ENCODE measurements around the gene ERICH4.

DNA sequence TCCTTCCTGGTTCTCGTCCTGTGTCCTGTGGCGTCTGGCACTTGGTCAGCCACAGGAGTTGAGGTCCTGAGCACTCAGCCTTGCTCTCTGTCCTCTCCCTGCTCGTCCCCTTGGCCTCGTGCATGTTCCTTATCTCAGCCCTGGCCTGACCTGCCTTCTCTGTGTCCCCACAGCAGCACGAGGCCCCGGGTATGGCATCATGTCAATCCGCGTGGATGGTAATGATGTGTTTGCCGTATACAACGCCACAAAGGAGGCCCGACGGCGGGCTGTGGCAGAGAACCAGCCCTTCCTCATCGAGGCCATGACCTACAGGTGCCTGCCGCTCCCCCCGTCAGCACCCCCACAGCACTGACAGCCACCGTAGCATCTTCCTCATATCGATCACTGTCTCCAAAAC lies 20.5 kb upstream of the ERICH4 start:
- TF ChIP-seq, protein P1, sequence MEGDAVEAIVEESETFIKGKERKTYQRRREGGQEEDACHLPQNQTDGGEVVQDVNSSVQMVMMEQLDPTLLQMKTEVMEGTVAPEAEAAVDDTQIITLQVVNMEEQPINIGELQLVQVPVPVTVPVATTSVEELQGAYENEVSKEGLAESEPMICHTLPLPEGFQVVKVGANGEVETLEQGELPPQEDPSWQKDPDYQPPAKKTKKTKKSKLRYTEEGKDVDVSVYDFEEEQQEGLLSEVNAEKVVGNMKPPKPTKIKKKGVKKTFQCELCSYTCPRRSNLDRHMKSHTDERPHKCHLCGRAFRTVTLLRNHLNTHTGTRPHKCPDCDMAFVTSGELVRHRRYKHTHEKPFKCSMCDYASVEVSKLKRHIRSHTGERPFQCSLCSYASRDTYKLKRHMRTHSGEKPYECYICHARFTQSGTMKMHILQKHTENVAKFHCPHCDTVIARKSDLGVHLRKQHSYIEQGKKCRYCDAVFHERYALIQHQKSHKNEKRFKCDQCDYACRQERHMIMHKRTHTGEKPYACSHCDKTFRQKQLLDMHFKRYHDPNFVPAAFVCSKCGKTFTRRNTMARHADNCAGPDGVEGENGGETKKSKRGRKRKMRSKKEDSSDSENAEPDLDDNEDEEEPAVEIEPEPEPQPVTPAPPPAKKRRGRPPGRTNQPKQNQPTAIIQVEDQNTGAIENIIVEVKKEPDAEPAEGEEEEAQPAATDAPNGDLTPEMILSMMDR (IDR thresholded peaks at IDR 0.05; ENCODE audit: extremely low read depth in 1 of 2, insufficient read depth in 1 of 2, low read depth in 1 of 2, low read length in 2 of 2), result no peak
- no peak for TF ChIP-seq POLR2A (IDR thresholded peaks at IDR 0.05; ENCODE audit: low read depth, low read length)
- no peak for TF ChIP-seq EZH2 (IDR thresholded peaks at IDR 0.05; ENCODE audit: borderline replicate concordance, low read depth, low read length, severe bottlenecking)
- TF ChIP-seq POLR2AphosphoS5 (IDR thresholded peaks at IDR 0.05; ENCODE audit: insufficient read depth, low read depth, low read length), result no peak
- no peak for TF ChIP-seq FOS (IDR thresholded peaks at IDR 0.05; ENCODE audit: borderline replicate concordance, insufficient read depth, low read length)
- no peak for TF ChIP-seq MYC (IDR thresholded peaks at IDR 0.05; ENCODE audit: low read depth, low read length)
- TF ChIP-seq, protein P2, sequence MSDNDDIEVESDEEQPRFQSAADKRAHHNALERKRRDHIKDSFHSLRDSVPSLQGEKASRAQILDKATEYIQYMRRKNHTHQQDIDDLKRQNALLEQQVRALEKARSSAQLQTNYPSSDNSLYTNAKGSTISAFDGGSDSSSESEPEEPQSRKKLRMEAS (IDR thresholded peaks at IDR 0.05; ENCODE audit: insufficient read depth, insufficient read length), result no peak
